Measurements from ENCODE around the gene GPR17.

Gene GPR17

DNA sequence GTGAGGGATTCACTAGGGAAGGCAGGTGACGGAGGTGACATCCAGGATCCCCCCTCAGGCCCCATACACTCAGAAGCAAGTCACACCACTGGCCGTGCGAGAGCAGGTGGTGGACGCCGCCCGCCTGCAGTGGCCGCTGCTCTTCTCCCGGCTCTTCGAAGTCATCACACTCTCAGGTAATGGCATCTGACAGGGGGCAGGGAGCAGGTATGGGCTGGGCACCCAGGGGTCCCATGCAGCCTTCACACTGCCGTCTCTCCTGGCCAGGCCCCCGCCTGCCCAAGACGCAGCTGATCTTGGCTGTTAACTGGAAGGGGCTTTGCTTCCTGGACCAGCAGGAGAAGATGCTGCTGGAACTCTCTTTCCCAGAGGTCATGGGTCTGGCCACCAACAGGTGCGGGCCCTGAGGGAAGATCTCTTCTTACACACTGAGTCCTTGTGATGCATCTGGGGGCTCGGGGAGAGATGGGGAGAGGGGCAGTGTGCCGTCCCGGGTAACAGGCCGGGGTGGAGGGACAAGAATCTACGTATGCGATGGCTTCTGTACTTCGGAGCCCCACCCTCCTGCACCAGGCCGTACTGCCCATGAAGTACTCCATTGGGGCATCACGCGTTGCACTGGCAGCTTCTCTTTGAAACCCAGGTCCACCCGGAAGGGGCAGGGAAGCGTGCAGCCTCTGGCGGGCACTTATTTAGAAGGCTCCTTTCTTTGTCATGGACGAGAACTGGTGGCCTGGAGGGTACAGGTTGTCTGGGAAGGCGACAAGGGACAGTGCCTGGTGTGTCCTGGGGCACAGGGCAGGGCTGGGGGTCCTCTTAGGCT is 18.8 kb upstream of the GPR17 start:
- H3K4me1 ChIP-seq (ENCODE audit: low read length): no peaks in the 10 kb centered on the region; the same call in 1 of the 2 replicates
- TF ChIP-seq, protein P1, sequence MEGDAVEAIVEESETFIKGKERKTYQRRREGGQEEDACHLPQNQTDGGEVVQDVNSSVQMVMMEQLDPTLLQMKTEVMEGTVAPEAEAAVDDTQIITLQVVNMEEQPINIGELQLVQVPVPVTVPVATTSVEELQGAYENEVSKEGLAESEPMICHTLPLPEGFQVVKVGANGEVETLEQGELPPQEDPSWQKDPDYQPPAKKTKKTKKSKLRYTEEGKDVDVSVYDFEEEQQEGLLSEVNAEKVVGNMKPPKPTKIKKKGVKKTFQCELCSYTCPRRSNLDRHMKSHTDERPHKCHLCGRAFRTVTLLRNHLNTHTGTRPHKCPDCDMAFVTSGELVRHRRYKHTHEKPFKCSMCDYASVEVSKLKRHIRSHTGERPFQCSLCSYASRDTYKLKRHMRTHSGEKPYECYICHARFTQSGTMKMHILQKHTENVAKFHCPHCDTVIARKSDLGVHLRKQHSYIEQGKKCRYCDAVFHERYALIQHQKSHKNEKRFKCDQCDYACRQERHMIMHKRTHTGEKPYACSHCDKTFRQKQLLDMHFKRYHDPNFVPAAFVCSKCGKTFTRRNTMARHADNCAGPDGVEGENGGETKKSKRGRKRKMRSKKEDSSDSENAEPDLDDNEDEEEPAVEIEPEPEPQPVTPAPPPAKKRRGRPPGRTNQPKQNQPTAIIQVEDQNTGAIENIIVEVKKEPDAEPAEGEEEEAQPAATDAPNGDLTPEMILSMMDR (IDR thresholded peaks at IDR 0.05; ENCODE audit: low read depth, low read length): no peak
- TF ChIP-seq EZH2phosphoT487 (IDR thresholded peaks at IDR 0.05; ENCODE audit: low read depth): no peak

DNA sequence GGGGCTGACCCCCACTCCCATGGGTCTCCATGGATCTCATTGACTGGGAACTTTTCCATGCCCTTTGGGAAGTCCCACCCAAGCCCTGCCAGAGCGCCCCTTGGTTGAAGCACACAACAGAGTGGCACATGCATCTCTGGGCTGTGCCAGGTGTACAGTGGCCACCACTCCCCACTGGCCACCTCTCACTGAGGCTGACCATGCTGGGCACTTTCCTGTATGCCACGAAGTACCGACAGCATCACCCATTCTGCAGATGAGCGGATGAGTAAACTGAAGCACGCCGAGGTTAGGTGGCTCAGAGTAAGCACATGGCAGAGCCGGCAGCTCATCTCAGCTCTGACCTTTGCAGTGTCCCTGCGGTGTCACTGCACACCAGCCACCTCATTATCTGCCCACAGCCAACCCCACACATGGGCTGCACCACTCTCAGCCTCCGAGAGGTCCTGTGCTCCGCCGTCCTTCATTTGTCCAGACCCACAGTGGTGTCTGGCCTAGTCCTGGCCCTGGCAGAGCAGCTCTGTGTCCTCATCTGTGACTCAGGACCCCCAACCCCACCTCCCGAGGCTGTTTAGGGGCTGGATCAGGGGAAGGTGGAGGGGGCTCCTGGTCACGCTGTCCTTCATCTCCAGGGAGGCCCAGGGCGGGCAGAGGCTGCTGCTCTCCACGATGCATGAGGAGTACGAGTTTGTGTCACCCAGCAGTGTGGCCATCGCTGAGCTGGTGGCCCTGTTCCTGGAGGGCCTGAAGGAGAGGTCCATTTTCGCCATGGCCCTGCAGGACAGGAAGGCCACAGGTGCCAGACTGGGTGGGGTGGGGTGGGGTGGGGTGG is 18.0 kb upstream of the GPR17 start:
- H3K27ac ChIP-seq (ENCODE audit: low read length): no peak overlapping the region
- no peaks in the 10 kb centered on the region for H3K79me2 ChIP-seq (ENCODE audit: low read length)
- no peaks in the 10 kb centered on the region for H4K20me1 ChIP-seq (ENCODE audit: insufficient read depth, low read length)
- no peak overlapping the region for H2AFZ ChIP-seq (ENCODE audit: low read depth, low read length)
- no peaks in the 10 kb centered on the region for H3K27me3 ChIP-seq (ENCODE audit: low read depth, low read length)
- H3K4me1 ChIP-seq (ENCODE audit: low read length): peaks cover 8% of the 10 kb centered on the region
- H3K4me2 ChIP-seq (ENCODE audit: low read length): no peak overlapping the region
- no peak overlapping the region for H3K9ac ChIP-seq (ENCODE audit: low read length)
- H3K36me3 ChIP-seq (replicated peaks; ENCODE audit: low read depth, low read length): no peaks in the 10 kb centered on the region
- no peaks in the 10 kb centered on the region for H3K9me3 ChIP-seq (ENCODE audit: insufficient read depth, low read length)
- H3K4me3 ChIP-seq (ENCODE audit: low read length): no peak overlapping the region
- TF ChIP-seq EZH2phosphoT487 (IDR thresholded peaks at IDR 0.05; ENCODE audit: low read depth): no peak
- TF ChIP-seq, protein P1 (IDR thresholded peaks at IDR 0.05; ENCODE audit: low read depth, low read length): no peak

More for the DNA sequence above, 18.8 kb upstream of the GPR17 start:
- Histone ChIP-seq H4K20me1 (ENCODE audit: insufficient read depth, low read length) (no peaks in the 10 kb centered on the region), H3K27me3 (ENCODE audit: low read depth, low read length) (no peaks in the 10 kb centered on the region), H3K27ac (ENCODE audit: low read length) (no peak overlapping the region), H3K9ac (ENCODE audit: low read length) (no peak overlapping the region), H3K9me3 (ENCODE audit: insufficient read depth, low read length) (no peaks in the 10 kb centered on the region), H2AFZ (ENCODE audit: low read depth, low read length) (no peak overlapping the region), H3K36me3 (replicated peaks; ENCODE audit: low read depth, low read length) (no peaks in the 10 kb centered on the region), H3K79me2 (ENCODE audit: low read length) (no peaks in the 10 kb centered on the region), H3K4me3 (ENCODE audit: low read length) (no peak overlapping the region), H3K4me2 (ENCODE audit: low read length) (no peak overlapping the region)

DNA sequence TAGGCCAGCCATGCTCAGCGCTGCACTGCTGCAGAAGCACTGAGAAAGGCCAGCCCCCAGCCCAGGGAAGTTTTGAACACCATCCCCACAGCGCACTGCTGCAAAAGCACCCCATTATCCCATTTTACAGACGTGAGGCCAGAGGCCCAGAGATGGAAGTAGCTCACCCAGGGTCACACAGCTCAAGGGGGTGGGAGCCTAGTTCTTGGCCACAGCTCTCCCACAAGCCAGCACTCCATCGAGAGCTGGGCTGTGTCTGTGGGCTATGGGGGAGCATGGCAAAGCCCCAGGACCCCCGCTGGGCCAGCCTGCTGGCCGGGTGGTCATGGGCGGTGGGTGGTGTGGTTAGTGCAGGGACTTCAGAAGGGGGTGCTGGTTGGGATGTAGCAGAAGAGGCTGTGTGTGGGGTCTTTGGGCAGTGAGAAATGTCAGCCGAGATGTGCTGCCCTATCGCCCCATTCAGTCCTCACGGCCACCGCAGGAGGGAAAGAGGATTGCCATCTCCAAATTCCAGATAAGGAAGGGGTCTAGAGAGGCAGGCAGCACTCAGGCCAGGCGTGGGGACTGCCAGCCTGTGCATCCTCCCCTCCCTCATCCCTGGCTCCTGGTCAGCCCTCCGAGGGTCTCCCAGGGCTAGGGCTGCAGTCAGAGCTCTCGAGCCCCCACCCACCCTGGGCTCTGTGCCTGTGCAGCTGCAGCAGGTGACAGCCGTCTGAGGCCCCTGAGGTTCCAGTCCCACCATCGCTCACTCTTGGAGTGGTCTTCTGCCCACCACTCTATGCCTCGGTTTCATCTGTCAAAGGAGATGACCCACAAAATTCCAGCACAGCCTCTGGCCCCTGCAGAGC is 17.0 kb upstream of the GPR17 start:
- Histone ChIP-seq H3K9ac (ENCODE audit: low read length) (no peak overlapping the region), H3K4me2 (ENCODE audit: low read length) (no peak overlapping the region), H4K20me1 (ENCODE audit: insufficient read depth, low read length) (no peaks in the 10 kb centered on the region), H3K27ac (ENCODE audit: low read length) (no peak overlapping the region), H3K79me2 (ENCODE audit: low read length) (no peaks in the 10 kb centered on the region), H3K9me3 (ENCODE audit: insufficient read depth, low read length) (no peaks in the 10 kb centered on the region), H3K27me3 (ENCODE audit: low read depth, low read length) (no peaks in the 10 kb centered on the region), H2AFZ (ENCODE audit: low read depth, low read length) (no peak overlapping the region), H3K4me1 (ENCODE audit: low read length) (peaks cover 14% of the 10 kb centered on the region), H3K4me3 (ENCODE audit: low read length) (no peak overlapping the region), H3K36me3 (replicated peaks; ENCODE audit: low read depth, low read length) (no peaks in the 10 kb centered on the region)
- TF ChIP-seq EZH2phosphoT487 (IDR thresholded peaks at IDR 0.05; ENCODE audit: low read depth): no peak
- TF ChIP-seq, protein P1 (IDR thresholded peaks at IDR 0.05; ENCODE audit: low read depth, low read length): no peak

Measured in OCI-LY3 (cell line).